Stimulated activated CD4-positive, alpha-beta T cell treated with anti-CD3 and anti-CD28 coated beads, Interleukin-4, amount 100 ng/mL, for 24 hours (primary cell): ENCODE results near the gene MAPKAP1.

Source experiments
- DNase-seq: peaks from one replicate; pipeline ENCODE4 v3.0.0-alpha.2; 2020

The MAPKAP1 gene

GRCh38 chr9:125472926-125473701 is 233.9 kb downstream of the MAPKAP1 start:
- no peak for DNase-seq

- DNase-seq, result no peak
These were observed 234.5 kb downstream of the MAPKAP1 start for GRCh38 chr9:125472562-125472925.

GRCh38 chr9:125470767-125471580 is 236.0 kb downstream of the MAPKAP1 start:
- no peak for DNase-seq

- no peak for DNase-seq
These were observed 236.8 kb downstream of the MAPKAP1 start for GRCh38 chr9:125470189-125470588.

- DNase-seq, result no peak
These were observed 238.4 kb downstream of the MAPKAP1 start for GRCh38 chr9:125468646-125469045.

- no peak for DNase-seq
These were observed 239.8 kb downstream of the MAPKAP1 start for GRCh38 chr9:125467116-125467740.

- no peak for DNase-seq
These were observed 240.6 kb downstream of the MAPKAP1 start for GRCh38 chr9:125466411-125466810.

- DNase-seq, result no peak
These were observed 242.2 kb downstream of the MAPKAP1 start for GRCh38 chr9:125464591-125465385.

GRCh38 chr9:125463926-125464325 is 243.1 kb downstream of the MAPKAP1 start:
- no peak for DNase-seq

- no peak for DNase-seq
These were observed 244.1 kb downstream of the MAPKAP1 start for GRCh38 chr9:125462861-125463291.

GRCh38 chr9:125461636-125462190 is 245.3 kb downstream of the MAPKAP1 start:
- DNase-seq, result no peak

GRCh38 chr9:125460883-125461635 is 245.9 kb downstream of the MAPKAP1 start:
- DNase-seq, result no peak

GRCh38 chr9:125460346-125460745 is 246.7 kb downstream of the MAPKAP1 start:
- no peak for DNase-seq

- no peak for DNase-seq
These were observed 249.7 kb downstream of the MAPKAP1 start for GRCh38 chr9:125457357-125457756.

- DNase-seq, result no peak
These were observed 251.1 kb downstream of the MAPKAP1 start for GRCh38 chr9:125455876-125456275.

- no peak for DNase-seq
These were observed 251.9 kb downstream of the MAPKAP1 start for GRCh38 chr9:125455132-125455531.

- DNase-seq, result no peak
These were observed 259.7 kb downstream of the MAPKAP1 start for GRCh38 chr9:125447202-125447802.

- no peak for DNase-seq
These were observed 260.4 kb downstream of the MAPKAP1 start for GRCh38 chr9:125446561-125447094.

GRCh38 chr9:125444956-125445506 is 262.0 kb downstream of the MAPKAP1 start:
- no peak for DNase-seq

- no peak for DNase-seq
These were observed 262.8 kb downstream of the MAPKAP1 start for GRCh38 chr9:125444166-125444565.

- no peak for DNase-seq
These were observed 263.6 kb downstream of the MAPKAP1 start for GRCh38 chr9:125443367-125443766.
